HG03571 (cell line): Measurements from ENCODE around the gene SH2B2.

Source experiments
- ATAC-seq: cut with Tn5 transposase; IDR thresholded peaks from one replicate; pipeline ENCODE4 v1.9.1; 2021; ENCODE audit not compliant: unreplicated experiment

The SH2B2 gene

GRCh38 chr7:102286237-102287110 lies at the start of gene SH2B2:
TSS of gene SH2B2 (plus strand) at chr7:102286868. CDS start at chr7:102300551, 13,683 bp downstream.
- no peak for ATAC-seq

DNA sequence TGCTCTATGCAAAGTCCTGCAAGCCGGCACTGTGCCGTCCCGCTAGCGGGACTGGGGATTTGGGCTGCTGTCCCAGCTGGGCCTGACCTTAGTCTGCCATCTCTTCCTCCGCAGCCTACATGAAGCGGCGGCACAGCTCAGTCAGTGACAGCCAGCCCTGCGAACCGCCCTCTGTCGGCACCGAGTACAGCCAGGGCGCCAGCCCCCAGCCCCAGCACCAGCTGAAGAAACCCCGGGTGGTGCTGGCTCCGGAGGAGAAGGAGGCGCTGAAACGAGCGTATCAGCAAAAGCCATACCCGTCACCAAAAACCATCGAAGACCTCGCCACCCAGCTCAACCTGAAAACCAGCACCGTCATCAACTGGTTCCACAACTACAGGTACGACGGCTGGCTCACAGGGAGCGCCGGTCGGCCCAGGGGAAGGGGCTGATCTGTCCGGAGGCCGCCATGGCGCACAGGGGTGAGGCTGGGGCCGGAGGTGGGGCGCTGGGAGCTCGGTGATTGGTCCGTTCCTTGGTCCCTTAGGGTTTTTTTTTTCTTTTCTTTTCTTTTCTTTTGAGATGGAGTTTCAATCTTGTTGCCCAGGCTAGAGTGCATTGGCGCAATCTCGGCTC lies 47.4 kb upstream of the SH2B2 start:
- no peak for ATAC-seq

GRCh38 chr7:102241431-102241830 lies 45.2 kb upstream of the SH2B2 start:
- no peak for ATAC-seq

GRCh38 chr7:102244601-102245000 lies 42.1 kb upstream of the SH2B2 start:
- no peak for ATAC-seq

- no peak for ATAC-seq
Measured at GRCh38 chr7:102248081-102248455, 38.6 kb upstream of the SH2B2 start.

- no peak for ATAC-seq
Measured at GRCh38 chr7:102248456-102249395, 37.9 kb upstream of the SH2B2 start.

DNA sequence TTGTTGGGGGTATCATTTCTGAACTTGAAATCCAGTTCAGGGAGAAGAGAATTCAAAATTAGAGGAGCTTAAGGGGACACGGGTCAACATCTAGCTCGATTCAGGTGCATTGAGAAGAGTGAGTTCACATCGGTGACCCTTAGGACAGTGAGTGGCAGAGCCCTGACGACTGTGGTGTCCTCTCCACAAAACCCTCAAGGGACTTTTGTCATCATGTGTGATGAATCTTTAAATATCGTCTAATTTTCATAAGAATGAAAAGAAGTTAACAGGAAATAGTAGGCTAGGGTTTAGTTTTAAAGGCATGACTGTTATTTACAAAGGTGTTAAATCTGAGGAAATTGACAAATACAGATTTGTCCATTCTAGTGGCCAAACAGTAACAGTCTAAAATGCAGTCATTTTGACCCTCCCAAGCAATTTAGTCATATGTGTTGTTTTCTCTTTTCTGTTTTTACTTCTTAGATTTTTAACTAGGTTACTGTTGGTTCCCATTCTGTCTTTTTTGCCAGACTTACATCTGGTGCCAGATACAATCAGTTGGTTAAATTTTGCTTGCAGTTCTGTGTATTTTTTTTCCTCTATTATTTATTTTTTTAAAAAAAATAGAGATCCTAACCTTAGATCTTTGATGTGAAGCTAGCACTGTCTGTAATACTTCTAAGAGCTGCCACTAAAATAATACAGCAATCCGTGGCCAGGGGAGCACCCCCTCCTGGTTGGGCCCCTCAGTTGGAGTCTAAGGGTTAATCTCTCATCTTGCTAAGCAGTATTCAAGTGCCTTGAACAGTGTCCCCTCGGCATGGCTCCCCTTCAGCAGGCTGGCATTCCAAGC lies 34.9 kb upstream of the SH2B2 start:
- ATAC-seq, result no peak

DNA sequence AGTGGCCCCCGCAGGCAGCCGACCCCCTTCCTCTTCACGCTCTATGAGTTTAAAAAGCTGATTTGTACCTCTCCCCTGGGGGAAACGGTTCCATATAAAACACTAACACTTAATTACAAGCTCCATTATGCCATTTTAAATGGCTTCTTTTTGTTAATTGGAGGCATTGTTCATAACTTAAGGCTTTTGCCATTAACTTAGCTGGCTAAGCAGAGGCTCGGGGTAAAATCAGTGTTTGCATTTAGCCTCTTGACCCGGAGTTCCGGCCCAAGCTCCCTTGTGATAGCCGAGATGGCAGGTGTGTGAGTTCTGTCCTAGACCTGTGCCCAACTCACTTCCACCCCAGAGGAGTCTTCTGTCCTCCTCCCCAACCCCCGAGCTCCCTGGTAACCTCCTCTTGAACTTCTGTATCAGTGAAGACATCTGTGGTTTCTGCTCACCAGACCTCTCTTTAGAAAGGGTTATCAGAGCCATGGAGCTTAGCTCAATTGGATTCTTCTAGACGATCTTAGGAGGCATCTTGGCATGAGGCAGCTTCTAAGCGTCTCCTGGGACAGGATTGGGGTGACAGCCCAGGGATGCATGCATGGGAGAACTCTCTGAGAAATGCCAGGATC lies 34.2 kb upstream of the SH2B2 start:
- no peak for ATAC-seq

DNA sequence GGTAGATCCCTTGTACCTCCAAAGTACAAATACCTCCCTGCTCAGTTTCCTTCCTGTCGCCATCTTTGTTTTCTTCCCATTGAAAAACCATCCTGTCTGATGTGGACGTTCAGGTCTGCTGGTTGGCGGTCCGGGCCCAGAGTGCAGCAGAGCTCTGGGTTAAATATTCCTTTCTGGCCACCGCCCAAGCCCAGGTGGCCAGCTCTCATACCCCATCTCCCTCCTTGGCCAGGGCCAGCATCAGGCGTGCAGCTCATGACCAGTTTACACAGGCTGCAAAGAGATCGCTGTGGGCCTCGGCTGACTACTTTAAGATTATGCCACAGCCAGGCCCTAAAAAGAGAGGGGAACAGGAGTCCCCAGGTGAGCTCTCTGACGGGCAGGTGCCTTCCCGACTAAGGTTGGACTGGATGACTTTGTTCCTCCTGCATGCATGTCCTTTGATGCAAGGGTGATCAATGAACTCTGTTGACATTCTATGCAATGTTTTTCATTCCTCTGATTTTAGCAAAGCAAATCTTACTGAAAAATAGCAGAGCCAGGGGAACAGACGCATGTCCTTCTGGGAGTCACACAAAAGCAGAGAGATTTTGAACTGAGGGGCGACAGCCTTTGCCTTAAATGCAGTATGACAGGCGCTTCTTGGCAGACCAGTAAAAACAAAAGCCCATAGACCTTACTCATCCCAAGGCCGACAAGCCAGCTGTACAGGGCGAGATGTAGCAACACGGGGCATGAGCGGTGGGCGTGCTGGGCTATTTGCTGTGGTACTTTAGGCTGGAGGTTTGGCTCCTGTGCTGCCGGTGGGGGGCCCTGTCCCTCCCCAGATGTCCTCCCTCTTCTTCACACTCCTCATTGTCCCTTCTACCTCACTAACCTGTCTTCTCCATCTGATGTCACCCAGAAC lies 33.3 kb upstream of the SH2B2 start:
- ATAC-seq, result no peak

DNA sequence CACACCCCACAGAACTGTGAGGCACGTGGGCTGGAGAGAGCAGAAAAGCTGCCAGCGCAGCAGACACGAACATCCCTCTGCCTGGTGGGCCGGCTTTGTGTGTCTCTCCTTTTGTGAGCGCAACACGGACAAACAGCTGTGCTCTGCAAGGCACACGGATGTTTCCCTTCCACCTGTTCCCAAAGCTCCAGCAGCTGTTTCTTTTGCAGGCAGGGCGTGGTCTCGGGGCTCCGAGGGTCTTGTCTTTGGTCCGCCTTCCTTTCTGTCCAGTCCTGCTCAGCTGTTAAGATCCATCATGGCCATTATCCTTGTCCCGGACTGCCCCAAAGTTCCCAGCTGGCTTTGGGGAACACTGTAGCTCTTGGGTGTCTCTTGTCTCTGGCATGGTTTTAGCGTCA lies 32.7 kb upstream of the SH2B2 start:
- ATAC-seq, result no peak

- no peak for ATAC-seq
Measured at GRCh38 chr7:102254521-102254920, 32.1 kb upstream of the SH2B2 start.

DNA sequence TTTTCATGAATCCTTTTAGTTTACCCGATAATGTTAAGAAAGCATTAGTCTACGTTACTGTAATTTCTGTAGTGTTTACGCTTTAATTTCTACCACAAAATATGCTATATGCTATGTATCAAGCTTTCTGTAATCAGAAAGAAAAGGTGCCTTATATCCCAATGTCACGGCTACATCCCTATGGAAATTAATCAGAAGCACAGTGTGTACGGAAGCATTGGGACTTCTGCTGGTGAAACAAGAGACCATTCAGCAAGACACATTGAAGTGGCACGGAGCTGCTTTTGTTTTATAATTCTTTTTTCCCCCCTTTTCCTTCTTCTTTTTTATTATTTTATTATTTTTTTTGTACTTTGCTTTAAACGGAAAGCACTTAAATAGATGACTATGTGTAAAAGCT lies 31.2 kb upstream of the SH2B2 start:
- no peak for ATAC-seq

DNA sequence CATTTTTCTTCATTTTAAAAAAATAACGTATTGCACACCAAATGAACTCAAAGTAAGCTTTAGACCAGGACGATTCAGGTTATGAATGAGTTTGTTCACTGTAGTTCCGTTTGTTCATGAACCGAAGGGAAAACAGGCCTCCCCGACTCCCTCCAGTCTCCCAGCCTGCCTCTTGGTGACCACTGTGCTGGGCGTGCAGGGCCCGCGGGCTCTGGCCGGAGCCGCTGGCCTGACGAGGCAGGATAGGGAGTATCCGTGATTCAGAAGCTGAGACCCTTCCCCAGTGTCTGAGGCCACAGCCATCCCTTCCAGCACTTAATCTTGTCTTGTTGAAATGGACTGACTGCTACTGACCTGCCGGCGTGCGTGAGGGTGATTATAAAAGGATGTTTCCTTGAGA lies 30.8 kb upstream of the SH2B2 start:
- no peak for ATAC-seq

GRCh38 chr7:102258073-102258748 lies 28.5 kb upstream of the SH2B2 start:
- ATAC-seq, result no peak

DNA sequence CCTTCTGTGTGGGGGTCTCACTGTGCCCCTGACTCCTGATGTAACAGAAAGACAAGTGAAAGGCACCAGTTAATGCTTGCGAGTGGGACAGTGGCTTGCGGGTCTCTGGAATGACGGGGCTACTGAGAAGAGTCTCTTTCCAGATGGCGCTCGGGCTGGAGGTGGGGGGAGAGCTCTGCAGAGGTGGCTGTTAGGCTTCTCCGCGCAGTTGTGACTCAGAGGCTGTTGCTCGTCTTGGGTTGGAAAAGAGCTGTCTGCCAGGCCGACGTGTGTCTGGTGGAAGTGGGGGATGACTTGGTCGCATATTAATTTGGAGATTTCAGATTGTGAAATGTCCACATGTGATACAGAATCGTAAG lies 27.9 kb upstream of the SH2B2 start:
- ATAC-seq, result no peak

- ATAC-seq, result no peak
Measured at GRCh38 chr7:102260856-102261255, 25.8 kb upstream of the SH2B2 start.

GRCh38 chr7:102261451-102261850 lies 25.2 kb upstream of the SH2B2 start:
- ATAC-seq, result no peak

DNA sequence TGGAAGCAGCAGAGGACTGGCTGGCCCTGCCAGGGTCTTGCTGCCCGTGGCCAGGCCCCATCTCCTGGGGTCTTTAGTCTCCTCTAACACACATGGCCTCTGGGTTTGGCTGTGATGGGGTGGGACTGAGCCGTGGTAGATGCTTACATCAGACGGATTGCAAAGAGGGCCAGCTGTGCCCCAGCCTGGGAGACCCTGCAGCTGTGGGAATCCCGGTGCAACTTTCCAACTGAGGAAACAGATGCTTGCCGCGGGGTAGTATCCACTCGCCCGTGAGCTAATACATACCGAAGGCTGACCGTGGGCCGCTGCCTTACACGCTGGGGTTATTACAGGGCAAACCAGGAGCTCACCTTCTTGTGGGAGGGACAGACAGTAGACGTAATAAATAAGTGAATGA lies 24.1 kb upstream of the SH2B2 start:
- no peak for ATAC-seq
